Activated CD4-positive, CD25-positive, alpha-beta regulatory T cell (primary cell): ENCODE results near the gene TNIP2.

Experiments
- DNase-seq, 4 experiments: peaks; one replicate each; lab custom pipeline; 2025; lab: John Stamatoyannopoulos, UW

Gene TNIP2

DNA sequence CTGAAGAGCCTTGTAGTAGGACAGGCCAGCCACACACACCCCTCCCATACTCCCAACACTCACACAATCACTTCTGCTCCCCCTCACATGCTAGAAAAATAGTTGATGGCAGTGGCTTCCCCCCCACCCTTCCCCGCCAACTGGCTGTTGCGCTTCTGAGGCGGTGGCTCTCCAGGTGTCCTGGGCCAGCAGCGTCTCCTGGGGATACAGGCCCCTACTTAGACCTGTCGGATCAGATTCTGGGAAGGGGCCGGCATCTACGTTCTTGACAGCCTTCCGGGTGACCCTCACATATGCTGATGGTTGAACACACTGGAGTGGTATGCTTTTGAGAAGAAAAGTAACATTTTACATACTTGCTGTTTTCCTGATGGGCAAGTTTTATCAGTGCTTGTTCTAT, 39.9 kb downstream of the TNIP2 start:
- DNase-seq, result no peak

DNA sequence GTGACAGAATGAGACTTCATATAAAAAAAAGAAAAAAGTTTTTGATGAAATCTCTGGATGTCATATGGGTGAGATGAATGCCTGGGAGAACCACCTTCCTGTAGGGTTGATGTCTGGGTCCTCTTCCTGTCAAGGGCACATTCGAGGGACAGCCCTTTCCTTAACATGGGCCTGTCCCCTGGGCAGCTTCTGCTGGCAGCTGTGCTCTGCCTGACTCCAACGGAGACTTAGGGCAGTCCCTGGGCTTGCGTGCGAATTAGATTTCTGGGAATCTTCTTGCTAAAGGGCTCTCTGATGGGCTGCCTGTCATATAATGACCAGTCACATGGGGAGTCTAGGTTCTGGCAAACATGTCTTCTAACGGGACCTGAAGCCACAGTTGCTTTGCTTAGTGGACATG, 40.7 kb downstream of the TNIP2 start:
- DNase-seq, result no peak

DNA sequence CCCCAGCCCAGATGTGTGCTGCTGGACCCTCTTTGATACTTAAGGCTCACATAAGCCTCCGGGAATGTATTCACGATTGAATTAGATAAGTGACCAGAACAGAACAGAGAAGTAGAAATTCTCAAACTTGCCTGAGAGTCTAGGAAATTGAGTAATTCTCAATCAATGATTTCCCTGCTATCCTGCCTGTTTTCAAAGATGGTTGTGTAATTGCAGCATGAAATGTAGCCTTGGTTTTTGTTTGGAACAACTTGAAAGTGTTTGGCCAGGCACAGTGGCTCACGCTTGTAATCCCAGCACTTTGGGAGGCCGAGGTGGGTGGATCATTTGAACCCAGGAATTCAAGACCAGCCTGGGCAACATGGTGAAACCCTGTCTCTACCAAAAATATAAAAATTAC, 41.2 kb downstream of the TNIP2 start:
- DNase-seq, result no peak

DNA sequence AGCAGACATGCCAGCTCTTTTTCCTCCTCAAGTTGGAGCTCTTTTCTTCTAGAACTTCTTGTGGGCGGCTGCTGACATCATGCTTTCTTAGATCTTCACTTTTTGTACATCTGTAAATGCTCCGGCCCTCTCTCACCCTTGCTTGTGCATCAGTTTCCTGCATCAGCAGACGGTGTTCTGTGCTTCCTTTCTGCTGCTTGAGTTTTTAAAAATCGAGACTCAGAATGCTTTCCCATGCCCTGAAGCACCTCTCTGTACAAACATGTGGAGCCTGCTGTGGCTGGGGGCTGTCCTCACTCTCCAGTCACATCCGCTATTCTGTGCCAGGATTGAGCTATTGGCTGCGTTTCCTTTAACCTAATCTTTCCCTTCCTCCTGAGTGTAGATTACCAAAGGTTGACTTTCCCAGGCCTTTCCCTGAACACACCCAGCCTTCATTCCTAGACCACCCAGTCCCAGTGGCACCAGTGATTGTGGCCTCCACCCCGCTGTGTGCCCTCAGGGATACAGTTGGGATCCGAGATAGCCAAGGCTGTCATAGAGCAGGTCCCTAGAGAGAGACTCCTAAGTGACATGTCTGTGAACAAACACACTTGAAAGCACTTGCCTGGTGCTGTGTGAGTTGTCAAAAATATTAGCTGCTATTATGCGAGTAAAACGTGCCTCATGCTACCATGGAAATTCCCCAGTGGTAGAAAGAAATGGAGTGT, 41.9 kb downstream of the TNIP2 start:
- no peak for DNase-seq

- no peak for DNase-seq
Observed at GRCh38 chr4:2713337-2713736, 42.8 kb downstream of the TNIP2 start.

GRCh38 chr4:2712261-2712842, 43.8 kb downstream of the TNIP2 start:
- no peak for DNase-seq

GRCh38 chr4:2702770-2703169, 53.4 kb downstream of the TNIP2 start:
- no peak for DNase-seq

DNA sequence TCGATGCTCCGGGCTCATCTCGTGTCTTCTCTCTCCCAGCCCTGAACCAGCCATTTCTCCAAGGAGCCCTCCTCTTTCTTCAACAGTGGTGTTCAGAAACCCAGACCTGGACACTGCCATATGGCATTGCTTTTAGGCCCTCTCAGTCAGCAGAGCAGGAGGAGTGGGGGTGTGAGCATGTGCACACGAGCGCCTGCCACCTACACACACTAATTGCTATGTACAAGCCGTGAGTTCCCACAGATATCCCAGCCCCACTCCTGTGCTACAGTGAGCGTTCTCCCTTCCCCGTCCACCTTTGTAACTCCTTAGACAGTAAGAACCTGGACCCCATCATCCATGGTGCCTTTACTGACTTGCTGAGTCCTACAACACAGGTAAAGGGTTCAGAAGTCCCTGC, 53.8 kb downstream of the TNIP2 start:
- no peak for DNase-seq

DNA sequence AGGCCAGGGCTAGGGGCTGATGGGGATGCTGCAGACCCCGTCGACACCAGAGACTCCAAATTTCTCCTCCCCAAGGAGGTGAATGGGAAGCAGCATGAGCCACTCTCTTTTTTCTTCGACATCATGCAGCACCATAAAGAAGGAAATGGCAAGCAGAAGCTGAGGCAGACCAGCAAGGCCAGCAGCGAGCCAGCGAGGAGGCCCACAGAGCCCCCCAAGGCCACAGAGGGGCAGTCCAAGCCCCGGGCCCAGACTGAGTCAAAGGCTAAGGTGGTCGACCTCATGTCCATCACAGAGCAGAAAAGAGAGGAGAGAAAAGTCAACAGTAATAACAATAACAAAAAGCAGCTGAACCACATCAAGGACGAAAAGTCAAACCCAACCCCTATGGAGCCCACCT, 56.1 kb downstream of the TNIP2 start:
- no peak for DNase-seq

DNA sequence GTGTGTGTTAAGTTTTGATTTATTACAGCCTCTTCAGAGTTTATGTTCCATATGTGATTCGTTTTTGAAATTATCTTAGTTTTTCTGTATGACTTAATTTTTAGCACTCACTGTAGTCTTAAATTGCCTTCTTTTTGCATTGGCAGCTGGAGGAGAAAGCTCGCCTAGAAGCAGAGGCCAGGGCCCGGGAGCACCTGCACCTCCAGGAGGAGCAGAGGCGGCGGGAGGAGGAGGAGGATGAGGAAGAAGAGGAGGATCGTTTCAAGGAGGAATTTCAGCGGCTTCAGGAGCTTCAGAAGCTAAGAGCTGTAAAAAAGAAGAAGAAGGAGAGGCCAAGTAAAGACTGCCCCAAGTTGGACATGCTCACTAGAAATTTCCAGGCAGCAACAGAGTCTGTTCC, 56.6 kb downstream of the TNIP2 start:
- no peak for DNase-seq

GRCh38 chr4:2698951-2699505, 57.1 kb downstream of the TNIP2 start:
- no peak for DNase-seq

- DNase-seq, result no peak
Observed at GRCh38 chr4:2698504-2698903, 57.6 kb downstream of the TNIP2 start.

- DNase-seq, result no peak
Observed at GRCh38 chr4:2697995-2698414, 58.1 kb downstream of the TNIP2 start.

- DNase-seq, result no peak
Observed at GRCh38 chr4:2696423-2696822, 59.7 kb downstream of the TNIP2 start.

GRCh38 chr4:2695346-2696060, 60.6 kb downstream of the TNIP2 start:
- no peak for DNase-seq

GRCh38 chr4:2694691-2695090, 61.4 kb downstream of the TNIP2 start:
- DNase-seq, result no peak

- DNase-seq, result no peak
Observed at GRCh38 chr4:2691952-2692435, 64.1 kb downstream of the TNIP2 start.
